Left lung (tissue), 10 donors: ENCODE results near the gene GMDS. TPM values are rescaled to one million over a fixed set of nuclear protein-coding genes. Genes with fewer than 3 reads are reported as not detected.
"Not testable (repeated sequence)": the region's sequence is repeated elsewhere in the genome, so short reads cannot be mapped to it uniquely, and the experiment has no call there.

ENCODE experiments used
- ATAC-seq: fragments of 200-7000 bp; cut with Tn5 transposase; one replicate; pipeline ENCODE4 v1.9.1; 2020; ENCODE audit warnings: moderate library complexity
- DNase-seq, 4 donors: peaks; one replicate each; pipeline ENCODE4 v3.0.0-alpha.2; 2013 to 2020
- H3K27ac ChIP-seq, 2 donors: fragments of 200-600 bp; sonication (generic) in 1 of 2; one replicate each; pipeline versions ENCODE4 v1.5.0 to v1.8.0; 2020 to 2021
- H3K27me3 ChIP-seq, 2 donors: fragments of 200-600 bp; sonication (generic) in 1 of 2; one replicate each; pipeline versions ENCODE4 v1.5.0 to v1.8.0; 2020 to 2021
- H3K36me3 ChIP-seq, 2 donors: fragments of 200-600 bp; sonication (generic) in 1 of 2; one replicate each; pipeline versions ENCODE4 v1.5.0 to v1.8.0; 2020 to 2021
- H3K4me1 ChIP-seq, 2 donors: fragments of 200-600 bp; one replicate each; pipeline ENCODE4 v1.8.0; 2021
- H3K4me3 ChIP-seq, 2 donors: fragments of 200-600 bp; sonication (generic) in 1 of 2; one replicate each; pipeline versions ENCODE4 v1.5.0 to v1.8.0; 2020 to 2021; ENCODE audit warnings: mild to moderate bottlenecking in 1 of 2
- H3K9me3 ChIP-seq, 2 donors: fragments of 200-600 bp; sonication (generic) in 1 of 2; one replicate each; pipeline versions ENCODE4 v1.5.0 to v1.8.0; 2020 to 2021
- intact Hi-C, 2 donors: fragments of 100-400 bp; cut with DNase I; formaldehyde crosslinking; loops; one replicate each; pipeline versions ENCODE4 v1.11.2 to v1.14.2; 2022
- polyA plus RNA-seq, 6 donors: library from polyadenylated mRNA; unstranded; fragments of 120-200 nt; gene quantifications; one replicate each; pipeline ENCODE4 v1.2.1, GENCODE V29; 2013; ENCODE audit not compliant: insufficient read length in 6 of 6
- total RNA-seq, 2 donors: library from RNA; stranded (reverse); fragmentation: NEBNext Ultra II Directional; extraction: Animal tissue kit (Norgen Biotek cat#: 25700); gene quantifications; one replicate each; pipeline ENCODE4 v1.2.1, GENCODE V29; 2021
- TF ChIP-seq, protein P1 (sequence below), 2 donors: fragments of 200-600 bp; sonication (generic) in 1 of 2; IDR thresholded peaks; one replicate each; pipeline versions ENCODE4 v1.5.0 to v1.8.0; 2021; ENCODE audit warnings: antibody characterized with exemption in 2 of 2
- donor health status: DM: no; HTN: yes; CAD: no.
- donor health status: DM: no; HTN: no; CAD: no.

GMDS gene
- total and polyA plus RNA-seq, 8 donors = 16.5 to 25.4 (median 21.2) TPM

DNA sequence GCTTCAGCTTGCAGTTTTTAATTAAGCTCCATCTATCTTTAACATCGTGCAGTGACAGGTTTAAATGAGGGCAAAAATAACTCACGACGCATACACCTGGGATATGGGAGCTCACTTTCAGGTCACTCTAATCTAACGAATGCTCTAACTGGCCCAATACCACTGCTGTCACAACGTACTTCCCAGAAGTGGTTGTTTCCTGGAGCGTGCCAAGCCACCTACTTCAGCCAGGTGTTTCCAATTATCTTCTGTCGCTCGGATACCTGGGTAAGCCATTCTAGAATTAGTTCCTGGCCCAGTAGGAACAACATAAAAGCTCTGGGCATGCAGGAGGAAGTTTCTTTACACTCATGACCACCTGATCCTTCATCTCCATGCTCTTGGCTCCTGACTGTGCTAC, 488.3 kb downstream of the GMDS start:
- Histone ChIP-seq H3K9me3 (peaks cover 0 to 6% of the 10 kb centered on the region in 2 donors), H3K4me1 (no peaks in the 10 kb centered on the region), H3K4me3 (no peak overlapping the region), H3K27ac (no peak overlapping the region), H3K36me3 (no peaks in the 10 kb centered on the region), H3K27me3 (no peaks in the 10 kb centered on the region)
- ATAC-seq (peak; percentile 86), DNase-seq (no peak)
- intact Hi-C loops = no loop called here
- TF ChIP-seq, protein P1, sequence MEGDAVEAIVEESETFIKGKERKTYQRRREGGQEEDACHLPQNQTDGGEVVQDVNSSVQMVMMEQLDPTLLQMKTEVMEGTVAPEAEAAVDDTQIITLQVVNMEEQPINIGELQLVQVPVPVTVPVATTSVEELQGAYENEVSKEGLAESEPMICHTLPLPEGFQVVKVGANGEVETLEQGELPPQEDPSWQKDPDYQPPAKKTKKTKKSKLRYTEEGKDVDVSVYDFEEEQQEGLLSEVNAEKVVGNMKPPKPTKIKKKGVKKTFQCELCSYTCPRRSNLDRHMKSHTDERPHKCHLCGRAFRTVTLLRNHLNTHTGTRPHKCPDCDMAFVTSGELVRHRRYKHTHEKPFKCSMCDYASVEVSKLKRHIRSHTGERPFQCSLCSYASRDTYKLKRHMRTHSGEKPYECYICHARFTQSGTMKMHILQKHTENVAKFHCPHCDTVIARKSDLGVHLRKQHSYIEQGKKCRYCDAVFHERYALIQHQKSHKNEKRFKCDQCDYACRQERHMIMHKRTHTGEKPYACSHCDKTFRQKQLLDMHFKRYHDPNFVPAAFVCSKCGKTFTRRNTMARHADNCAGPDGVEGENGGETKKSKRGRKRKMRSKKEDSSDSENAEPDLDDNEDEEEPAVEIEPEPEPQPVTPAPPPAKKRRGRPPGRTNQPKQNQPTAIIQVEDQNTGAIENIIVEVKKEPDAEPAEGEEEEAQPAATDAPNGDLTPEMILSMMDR (IDR thresholded peaks at IDR 0.05) = no peak

DNA sequence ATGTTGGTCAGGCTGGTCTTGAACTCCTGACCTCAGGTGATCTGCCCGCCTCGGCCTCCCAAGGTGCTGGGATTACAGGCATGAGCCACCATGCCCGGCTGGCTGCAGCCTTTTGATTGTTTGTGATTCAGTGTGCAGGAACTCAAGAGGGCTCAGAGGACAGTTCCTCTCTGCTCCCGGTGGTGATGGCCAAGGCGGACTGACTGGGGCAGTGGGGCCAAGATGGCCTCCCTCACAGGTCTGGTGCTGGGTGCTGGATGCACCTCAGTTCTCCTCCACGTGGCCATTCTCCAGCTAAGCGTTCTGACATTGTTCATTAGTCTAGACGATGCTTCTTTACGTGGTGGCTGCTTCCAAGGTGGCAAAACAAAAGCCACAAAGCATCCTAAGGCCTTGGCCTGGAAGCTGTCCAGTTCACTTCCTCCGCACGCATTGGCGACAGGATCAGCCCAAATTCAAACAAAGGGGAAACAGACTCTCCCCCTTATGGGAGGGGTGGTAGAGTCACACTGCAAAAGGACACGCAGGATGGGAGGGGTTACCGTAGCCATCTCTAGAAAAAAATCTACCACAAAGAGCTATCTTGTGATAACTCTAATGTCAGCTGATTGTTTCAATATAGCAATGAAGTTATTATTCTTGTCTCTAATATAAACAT, 488.8 kb downstream of the GMDS start:
- no peak overlapping the region for H3K27ac ChIP-seq
- H3K4me1 ChIP-seq = no peaks in the 10 kb centered on the region
- H3K4me3 ChIP-seq = no peak overlapping the region
- no peaks in the 10 kb centered on the region for H3K27me3 ChIP-seq
- DNase-seq (peak in 1 of 4 donors; percentile 54), ATAC-seq (no peak)
- no peaks in the 10 kb centered on the region for H3K36me3 ChIP-seq
- TF ChIP-seq, protein P1 (IDR thresholded peaks at IDR 0.05) = no peak
- intact Hi-C loops = no loop called here
- H3K9me3 ChIP-seq = peaks cover 0 to 6% of the 10 kb centered on the region in 2 donors

DNA sequence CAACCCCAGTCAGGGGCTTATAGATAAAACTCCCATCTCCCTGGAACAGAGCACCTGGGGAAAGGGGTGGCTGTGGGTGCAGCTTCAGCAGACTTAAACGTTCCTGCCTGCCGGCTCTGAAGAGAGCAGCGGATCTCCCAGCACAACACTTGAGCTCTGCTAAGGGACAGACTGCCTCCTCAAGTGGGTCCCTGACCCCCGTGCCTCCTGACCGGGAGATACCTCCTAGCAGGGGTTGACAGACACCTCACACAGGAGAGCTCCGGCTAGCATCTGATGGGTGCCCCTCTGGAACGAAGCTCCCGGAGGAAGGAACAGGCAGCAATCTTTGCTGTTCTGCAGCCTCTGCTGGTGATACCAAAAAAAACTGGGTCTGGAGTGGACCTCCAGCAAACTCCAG, 494.3 kb downstream of the GMDS start:
- H3K9me3 ChIP-seq, H3K4me3 ChIP-seq, ATAC-seq, H3K36me3 ChIP-seq, H3K27ac ChIP-seq, H3K4me1 ChIP-seq, H3K27me3 ChIP-seq, intact Hi-C loops: not testable (repeated sequence)
- peak in 1 of 4 donors; percentile 28 for DNase-seq

DNA sequence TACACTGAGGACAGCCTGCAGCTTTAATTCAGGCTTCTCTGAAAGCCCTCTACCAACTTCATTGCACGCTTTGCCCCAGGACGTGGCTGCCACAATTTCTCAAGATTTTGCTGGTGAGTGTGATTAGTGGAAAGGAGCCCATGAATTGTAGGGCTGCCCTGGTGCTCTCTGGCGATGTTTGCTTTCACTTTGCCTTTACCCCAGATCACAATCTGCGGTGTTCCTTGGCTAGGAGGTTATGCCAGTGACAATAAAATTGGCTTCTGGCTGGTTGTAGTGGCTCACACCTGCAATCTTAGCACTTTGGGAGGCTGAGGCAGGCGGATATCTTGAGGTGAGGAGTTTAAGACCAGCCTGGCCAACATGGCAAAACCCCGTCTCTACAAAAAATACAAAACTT, 496.4 kb downstream of the GMDS start:
- intact Hi-C loops = no loop called here
- no peak for DNase-seq
- no peak for ATAC-seq

DNA sequence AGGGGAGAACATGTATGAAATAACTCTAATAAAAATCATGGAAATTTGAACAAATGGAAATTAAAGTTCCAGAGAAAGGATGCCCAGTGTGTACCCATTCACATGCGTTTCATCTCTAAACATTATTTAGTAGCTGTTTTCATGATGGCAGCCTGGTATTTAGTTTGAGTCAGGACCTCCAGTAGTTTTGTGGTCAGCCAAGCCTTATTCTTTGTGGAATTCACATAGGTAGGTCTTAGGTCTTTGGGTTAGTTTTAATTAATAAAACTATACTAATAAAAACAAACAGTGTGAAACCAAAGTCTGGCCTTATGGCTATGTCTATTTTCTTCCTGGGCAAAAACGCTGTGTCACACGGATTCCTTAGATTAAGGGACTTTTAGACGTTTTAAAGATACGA, 497.9 kb downstream of the GMDS start:
- no peak for DNase-seq
- no peaks in the 10 kb centered on the region for H3K9me3 ChIP-seq

More for the DNA sequence above, 496.4 kb downstream of the GMDS start:
- no peaks in the 10 kb centered on the region for H3K4me1 ChIP-seq
- H3K9me3 ChIP-seq = peaks cover 0 to 6% of the 10 kb centered on the region in 2 donors
- TF ChIP-seq, protein P1 (IDR thresholded peaks at IDR 0.05) = no peak
- H3K36me3 ChIP-seq = no peaks in the 10 kb centered on the region
- no peak overlapping the region for H3K4me3 ChIP-seq
- no peaks in the 10 kb centered on the region for H3K27me3 ChIP-seq
- no peak overlapping the region for H3K27ac ChIP-seq

More for the DNA sequence above, 497.9 kb downstream of the GMDS start:
- Histone ChIP-seq H3K4me1 (no peaks in the 10 kb centered on the region), H3K27me3 (no peaks in the 10 kb centered on the region), H3K27ac (no peak overlapping the region), H3K4me3 (no peak overlapping the region), H3K36me3 (no peaks in the 10 kb centered on the region)
- intact Hi-C loops = no loop called here
- TF ChIP-seq, protein P1 (IDR thresholded peaks at IDR 0.05) = no peak
- no peak for ATAC-seq
